A172 (cell line): ENCODE results near the gene RPS10. TPM values are rescaled to one million over a fixed set of nuclear protein-coding genes. Genes with fewer than 3 reads are reported as not detected.

Source experiments
- DNase-seq: peaks from one replicate; pipeline ENCODE4 v3.0.0-alpha.2; 2015; ENCODE audit warnings: low spot score
- total RNA-seq: library from RNA; depleted of rRNA; stranded (reverse); fragments of >200 nt; shearing (Covaris generic); gene quantifications from 2 replicates; pipeline ENCODE4 v1.2.3, GENCODE V29; 2014; rRNA removed

Gene RPS10
- 1,978 and 2,323 TPM in 2 replicates for total RNA-seq

GRCh38 chr6:34425498-34426410 lies at the start of gene RPS10:
RPS10 (minus strand) TSS chr6:34426069; CDS start chr6:34425221, 848 bp downstream.
- DNase-seq, result peak; percentile 81

DNA sequence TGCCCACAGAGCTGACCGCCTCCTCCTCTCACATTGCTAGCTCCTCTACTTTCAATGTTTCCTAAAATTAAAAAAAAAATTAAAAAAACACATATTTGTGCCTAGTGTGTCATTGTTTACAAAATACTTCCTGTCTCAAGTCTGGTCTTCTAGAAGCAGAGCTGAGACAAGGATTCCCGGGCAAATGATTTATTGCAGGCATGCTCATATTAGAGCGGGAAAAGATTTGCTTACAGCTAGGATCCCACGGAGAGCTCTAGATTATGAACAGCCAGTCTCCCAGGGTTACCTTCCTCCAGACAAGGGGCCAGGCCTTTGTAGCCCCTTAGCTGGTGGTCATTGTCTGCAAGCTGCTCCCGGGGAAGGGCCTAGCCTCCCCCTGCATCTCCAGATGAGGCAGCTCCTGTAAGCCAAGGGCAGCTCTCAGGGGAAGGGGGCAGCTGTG lies 49.4 kb upstream of the RPS10 start:
- DNase-seq, result peak; percentile 43

DNA sequence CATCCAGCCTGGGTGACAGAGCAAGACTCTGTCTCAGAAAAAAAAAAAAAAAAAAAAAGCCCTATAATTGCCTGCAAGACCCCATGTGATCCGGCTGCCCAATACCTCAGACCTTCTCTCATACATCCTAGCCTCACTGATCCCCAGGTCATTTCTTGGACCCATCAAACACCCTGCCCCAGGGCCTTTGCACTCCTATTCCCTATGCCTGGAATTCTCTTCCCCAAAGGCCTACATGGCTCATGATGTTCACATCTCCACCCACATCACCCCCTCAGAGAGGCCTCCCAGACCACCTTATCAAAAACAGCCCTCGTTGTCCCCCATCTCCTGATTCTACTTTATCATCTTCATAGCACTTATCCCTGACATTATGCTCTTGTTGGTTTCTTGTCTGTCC lies 48.9 kb upstream of the RPS10 start:
- DNase-seq, result no peak

- DNase-seq, result no peak
Measured at GRCh38 chr6:34473967-34474366, 48.1 kb upstream of the RPS10 start.

- no peak for DNase-seq
Measured at GRCh38 chr6:34472425-34472824, 46.6 kb upstream of the RPS10 start.

DNA sequence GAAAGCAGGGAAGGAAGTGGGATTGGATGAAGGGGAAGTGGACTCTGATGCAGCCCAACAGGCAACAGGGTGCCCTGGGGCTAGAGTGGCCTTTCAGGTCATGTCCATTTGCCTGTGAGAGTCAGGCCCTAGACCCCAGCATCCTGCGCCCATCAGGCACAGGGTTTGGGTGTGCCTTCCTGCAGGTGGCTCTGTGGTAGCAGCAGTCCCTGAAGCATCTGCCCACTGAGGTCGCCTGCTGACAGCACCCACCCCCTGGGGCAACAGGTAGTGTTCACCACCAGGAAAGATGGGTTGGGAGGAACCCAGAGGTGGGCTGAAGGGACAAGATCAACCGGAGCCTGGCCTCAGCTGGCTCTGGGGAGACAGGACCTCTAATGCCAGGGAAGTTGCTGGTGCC lies 43.6 kb upstream of the RPS10 start:
- no peak for DNase-seq

DNA sequence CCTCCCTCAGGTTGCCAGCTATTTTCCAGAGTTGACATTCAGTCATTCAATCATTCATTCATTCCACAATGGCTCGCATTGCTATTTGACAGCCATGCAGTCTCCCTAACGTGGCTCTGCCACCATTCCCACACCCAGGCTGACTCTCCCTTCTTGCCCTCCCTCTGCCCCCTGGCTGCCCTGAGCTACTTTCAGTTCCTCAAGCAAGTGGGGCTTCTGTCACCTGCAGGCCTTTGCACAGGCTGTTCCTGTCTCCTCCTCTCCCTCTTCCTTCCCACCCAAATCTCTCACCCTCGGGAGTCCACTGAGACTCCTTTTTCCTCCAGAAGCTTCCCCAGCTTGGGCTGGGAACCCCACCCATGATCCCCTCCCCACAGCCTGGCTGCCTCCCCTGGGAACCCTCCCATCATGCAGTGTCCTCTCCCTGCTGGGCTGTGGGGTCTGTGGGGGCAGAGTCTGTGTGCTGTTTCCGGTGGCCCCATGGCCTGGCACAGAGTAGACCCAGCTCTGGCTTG lies 42.6 kb upstream of the RPS10 start:
- no peak for DNase-seq

DNA sequence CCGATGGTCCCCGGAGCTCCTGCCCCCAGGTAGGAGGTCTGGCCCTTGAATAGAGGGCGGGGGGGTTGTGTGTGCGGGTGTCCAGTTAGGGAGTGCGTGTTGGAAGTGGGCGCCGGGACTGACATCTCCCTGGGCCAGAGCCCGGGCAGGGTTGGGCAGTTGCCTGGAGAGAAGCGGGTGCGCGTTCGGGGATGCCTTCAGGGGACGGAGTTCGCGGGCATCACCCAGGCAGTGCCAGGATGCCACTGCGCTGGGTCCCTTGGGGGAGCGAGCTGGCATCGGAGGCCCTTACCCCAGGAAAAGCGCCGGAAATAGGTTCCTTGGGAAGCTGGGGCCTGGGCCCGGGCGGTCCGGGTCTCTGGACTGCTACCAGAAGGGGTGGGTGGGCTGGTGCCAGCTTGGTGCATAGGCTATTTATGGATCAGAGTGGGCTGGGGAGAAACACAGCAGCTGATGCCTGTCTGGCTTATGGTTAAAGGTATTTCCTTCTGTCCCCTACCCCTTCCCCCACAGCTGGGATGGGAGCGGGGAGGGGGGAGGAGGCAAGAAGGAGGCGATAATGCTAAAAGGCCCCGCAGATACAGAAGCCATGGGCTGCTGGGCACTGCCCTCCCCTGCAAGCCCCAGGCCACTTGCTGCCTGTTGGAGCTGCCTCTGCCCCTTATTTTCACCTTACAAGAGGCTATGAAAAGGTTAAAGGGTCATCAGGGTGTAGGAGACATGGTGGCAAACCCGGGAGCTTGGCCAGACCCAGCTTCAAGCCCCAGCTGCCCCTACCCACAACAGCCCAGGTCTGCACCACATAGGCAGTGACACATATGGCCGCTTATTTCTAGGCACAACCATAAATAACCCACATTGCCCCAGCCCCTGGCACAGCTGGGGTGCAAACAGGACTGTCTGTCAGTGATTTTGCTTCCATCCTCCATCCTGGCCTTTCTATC lies 40.6 kb upstream of the RPS10 start:
- DNase-seq, result no peak

GRCh38 chr6:34465531-34466241 lies 39.8 kb upstream of the RPS10 start, which contains the start of gene PACSIN1:
PACSIN1 (plus strand) TSS chr6:34466076; CDS start chr6:34526306, 60,230 bp downstream.
- no peak for DNase-seq

DNA sequence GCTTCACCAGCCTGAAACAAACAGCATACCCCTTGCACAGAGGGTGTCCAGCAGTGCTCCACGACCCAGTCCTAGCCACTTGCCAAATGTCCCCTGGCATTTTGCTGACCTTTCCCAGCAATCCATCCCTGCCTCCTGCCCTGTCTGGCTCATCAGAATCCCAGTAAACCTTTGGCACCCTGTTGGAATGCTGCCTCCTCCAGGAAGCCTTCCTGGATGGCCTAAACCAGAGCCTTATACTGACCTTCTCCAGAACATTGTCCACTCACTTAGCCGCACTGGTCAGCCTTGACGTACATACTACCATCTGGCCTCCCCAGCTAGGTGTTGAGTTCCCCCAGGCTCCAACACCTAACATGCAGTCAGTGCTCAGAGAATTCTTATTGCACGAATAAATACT lies 38.0 kb upstream of the RPS10 start:
- no peak for DNase-seq

DNA sequence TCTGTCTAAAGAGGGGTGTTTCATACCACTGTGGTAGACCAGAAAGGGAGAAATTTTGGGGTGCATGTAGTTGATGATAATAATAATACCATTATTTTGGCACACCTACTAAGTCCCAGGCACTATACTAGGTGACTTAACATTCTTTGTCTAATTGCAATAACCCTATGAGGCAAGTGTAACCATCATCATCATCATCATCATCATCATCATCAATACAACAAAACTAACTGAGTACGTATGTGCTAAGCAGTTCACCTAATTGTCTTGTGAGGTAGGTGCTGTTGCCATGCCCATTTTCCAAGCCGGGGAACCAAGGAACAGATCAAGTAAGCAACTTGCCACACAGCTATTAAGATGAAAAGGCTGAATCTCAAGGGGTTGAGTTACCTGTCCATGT lies 37.4 kb upstream of the RPS10 start:
- DNase-seq, result no peak

DNA sequence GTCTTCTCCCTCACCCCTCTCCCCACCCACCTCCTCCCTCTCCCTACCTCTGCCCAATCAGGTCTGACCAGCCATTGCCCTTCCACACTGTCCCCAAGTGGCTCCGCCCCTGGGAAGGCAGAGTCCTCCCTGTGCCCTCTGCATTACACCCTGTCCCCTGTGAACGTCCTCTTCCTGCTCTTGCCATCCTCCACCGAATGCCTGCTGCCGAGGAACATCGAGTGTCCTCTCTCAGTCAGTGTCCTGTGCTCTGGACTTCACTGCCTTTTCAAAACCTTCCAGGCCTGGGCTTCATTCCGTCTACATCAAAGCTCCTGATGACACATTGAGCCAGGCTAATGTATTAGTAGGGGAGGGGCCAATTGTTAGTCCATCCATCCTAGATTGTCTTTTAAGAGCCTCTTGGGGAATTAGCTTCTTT lies 36.7 kb upstream of the RPS10 start:
- peak; percentile 41 for DNase-seq

- no peak for DNase-seq
Measured at GRCh38 chr6:34462010-34462409, 36.1 kb upstream of the RPS10 start.

DNA sequence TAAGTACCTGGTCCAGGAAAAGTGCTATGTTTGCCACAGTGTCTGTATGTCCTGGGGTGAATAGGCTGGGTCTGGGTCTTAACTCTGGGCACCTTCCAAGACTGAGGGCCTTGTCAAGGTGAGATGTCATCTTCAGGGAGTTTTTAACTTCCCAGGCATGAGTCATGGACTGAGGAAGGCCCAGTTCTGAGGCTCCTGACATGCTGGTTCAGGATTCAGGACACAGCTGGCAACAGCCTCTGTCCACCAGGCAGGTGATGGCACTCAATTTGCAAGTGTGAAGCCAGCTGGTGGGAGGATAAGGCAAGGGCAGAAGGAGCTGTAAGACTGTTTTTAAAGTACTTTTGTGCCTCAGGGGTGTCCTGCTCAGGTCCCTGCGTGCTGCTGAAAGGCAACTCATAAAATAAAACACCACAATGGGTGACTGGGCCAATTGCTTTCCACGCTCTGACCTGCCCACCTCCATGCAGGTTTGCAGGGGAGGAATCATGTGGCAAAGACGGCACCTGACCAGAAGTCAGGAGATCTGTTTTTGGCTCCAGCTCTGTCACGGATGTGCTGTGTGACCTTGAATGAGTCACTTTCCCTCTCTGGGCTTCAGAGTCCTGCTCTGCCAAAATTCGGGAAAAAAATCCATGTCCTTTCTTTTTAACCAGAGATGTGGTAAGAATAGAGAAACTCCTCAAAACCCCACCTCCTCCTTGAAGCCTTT lies 35.1 kb upstream of the RPS10 start:
- DNase-seq, result peak; percentile 44

GRCh38 chr6:34459899-34460593 lies 34.2 kb upstream of the RPS10 start:
- DNase-seq, result peak; percentile 32

DNA sequence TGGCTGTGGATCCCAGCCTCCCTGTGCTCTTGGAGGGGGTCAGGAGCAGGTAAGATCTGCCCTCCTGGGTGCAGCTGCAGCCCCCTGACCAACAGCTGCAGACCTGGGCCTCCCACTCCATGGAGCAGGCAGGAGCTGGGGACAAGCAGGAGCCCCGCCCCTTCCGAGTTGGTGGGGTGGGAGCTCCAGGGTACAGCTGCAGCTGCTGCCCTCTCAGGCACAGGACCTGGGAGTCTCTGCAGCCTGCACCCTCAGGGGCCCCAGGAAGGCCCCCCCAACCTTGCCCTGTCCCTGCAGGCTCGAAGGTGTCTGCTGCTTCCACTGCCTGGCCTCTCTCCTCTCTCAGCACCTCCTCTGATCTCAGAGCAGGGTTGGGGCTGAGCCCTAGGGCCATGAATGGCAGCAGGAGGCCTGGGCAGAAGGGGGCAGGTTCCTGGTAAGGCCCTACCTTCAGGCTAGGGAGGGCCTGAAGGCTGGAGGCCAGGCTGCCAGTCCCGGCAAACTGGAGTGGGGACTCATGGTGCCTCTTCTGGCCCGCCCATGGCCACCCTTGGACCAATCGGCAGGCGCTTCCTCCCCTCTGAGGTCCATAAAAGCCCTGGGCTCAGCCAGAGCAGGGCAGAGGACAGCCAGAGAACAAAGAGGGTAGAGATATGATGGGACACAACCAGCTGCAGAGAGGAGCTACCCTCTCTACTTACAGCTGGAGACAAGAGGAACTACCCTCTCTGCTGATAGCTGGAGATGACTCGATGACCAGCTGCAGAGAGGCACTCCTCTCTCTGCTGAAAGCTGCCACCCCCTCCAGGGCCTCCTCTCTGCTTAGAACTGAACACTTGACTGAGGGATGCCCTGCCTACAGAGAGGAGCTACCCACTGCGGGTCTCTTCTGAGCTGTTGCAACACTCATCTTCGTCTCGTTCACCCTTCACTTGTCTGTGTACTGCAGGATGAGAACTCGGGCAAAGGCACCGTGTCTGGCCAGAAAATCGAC lies 32.2 kb upstream of the RPS10 start:
- DNase-seq, result no peak

GRCh38 chr6:34457382-34457741 lies 31.5 kb upstream of the RPS10 start:
- no peak for DNase-seq

DNA sequence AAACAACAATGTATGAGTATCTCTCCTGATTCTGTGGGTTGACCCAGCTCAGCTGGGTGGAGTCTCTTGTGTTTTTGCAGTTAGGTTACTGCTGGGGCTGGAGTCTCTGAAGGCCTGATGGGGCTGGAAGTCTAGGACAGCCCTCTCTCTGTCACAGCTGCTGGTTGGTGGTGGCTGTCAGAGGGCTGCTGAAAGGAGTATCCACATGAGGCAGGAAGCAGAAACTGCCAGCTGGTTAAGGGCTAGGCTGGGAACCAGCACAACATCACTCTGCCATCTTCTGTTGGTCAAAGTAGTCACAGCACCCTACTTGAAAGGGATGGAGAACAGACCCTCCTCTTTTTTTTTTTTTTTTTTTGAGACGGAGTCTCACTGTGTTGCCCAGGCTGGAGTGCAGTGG lies 30.0 kb upstream of the RPS10 start:
- no peak for DNase-seq

DNA sequence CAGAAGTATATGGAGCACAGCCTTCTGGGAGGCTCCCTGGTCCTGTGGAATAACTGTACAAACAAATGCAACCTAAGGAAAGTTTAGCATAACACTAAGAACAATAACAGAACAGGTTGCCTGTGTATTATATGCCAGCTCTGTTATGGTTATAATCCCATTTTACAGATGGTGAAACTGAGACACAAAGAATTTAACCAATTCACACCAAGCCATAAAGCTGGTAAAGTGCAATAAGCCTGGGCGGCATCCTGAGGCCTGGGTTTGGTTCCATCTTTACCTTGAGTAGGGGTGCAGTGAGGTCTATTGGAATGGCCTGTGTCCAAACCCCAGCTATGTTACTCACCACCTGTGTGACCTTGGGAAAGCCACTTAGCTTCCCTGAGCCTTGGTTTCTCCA lies 25.3 kb upstream of the RPS10 start:
- no peak for DNase-seq
